SK-N-SH treated with all-trans-retinoic acid at 6 μM for 48 hours (cell line): ENCODE data around the gene C12orf75.

Source experiments
- BACH2 ChIP-seq: fragments of 250-450 bp; sonication (Bioruptor Pico); IDR thresholded peaks from 2 replicates; pipeline ENCODE4 v1.9.0; 2021; ENCODE audit warnings: mild to moderate bottlenecking, borderline replicate concordance
- CREB5 ChIP-seq: fragments of 250-450 bp; sonication (Bioruptor Pico); IDR thresholded peaks from 2 replicates; pipeline ENCODE4 v1.5.1; 2020; ENCODE audit warnings: low read depth, mild to moderate bottlenecking, moderate library complexity
- ESRRG ChIP-seq: fragments of 250-450 bp; sonication (Bioruptor Pico); IDR thresholded peaks from 2 replicates; pipeline ENCODE4 v1.6.1; 2021; ENCODE audit warnings: mild to moderate bottlenecking
- GLIS3 ChIP-seq: fragments of 250-450 bp; sonication (Bioruptor Pico); IDR thresholded peaks from 2 replicates; pipeline ENCODE4 v1.5.0; 2020; ENCODE audit warnings: mild to moderate bottlenecking, moderate library complexity
- ISL1 ChIP-seq: fragments of 250-450 bp; sonication (Bioruptor Pico); IDR thresholded peaks from 2 replicates; pipeline ENCODE4 v2.1.2; 2022; ENCODE audit warnings: mild to moderate bottlenecking, moderate library complexity
- PATZ1 ChIP-seq: fragments of 250-450 bp; sonication (Bioruptor Pico); IDR thresholded peaks from 2 replicates; pipeline ENCODE4 v1.8.0; 2020; ENCODE audit warnings: mild to moderate bottlenecking, moderate library complexity, borderline replicate concordance
- PPARA ChIP-seq: fragments of 250-450 bp; sonication (Bioruptor Pico); IDR thresholded peaks from 2 replicates; pipeline ENCODE4 v1.5.0; 2020; ENCODE audit warnings: mild to moderate bottlenecking, borderline replicate concordance
- RARB ChIP-seq: fragments of 250-450 bp; sonication (Bioruptor Pico); IDR thresholded peaks from 2 replicates; pipeline ENCODE4 v1.8.0; 2021; ENCODE audit warnings: mild to moderate bottlenecking, moderate library complexity
- ZC3H10 ChIP-seq: fragments of 250-450 bp; sonication (Bioruptor Pico); IDR thresholded peaks from 2 replicates; pipeline ENCODE4 v1.5.1; 2021; ENCODE audit warnings: mild to moderate bottlenecking, moderate library complexity
- ZFP3 ChIP-seq: fragments of 250-450 bp; sonication (Bioruptor Pico); IDR thresholded peaks from 2 replicates; pipeline ENCODE4 v1.5.0; 2020; ENCODE audit warnings: mild to moderate bottlenecking, moderate library complexity
- ZNF70 ChIP-seq: fragments of 450-650 bp; formaldehyde crosslinking; IDR thresholded peaks from 2 replicates; pipeline ENCODE4 v1.5.0; 2020; ENCODE audit warnings: mild to moderate bottlenecking, moderate library complexity
- ZNF8 ChIP-seq: fragments of 450-650 bp; formaldehyde crosslinking; IDR thresholded peaks from 2 replicates; pipeline ENCODE4 v1.5.0; 2020; ENCODE audit warnings: mild to moderate bottlenecking, moderate library complexity
- TF ChIP-seq, protein P1 (sequence below): fragments of 250-450 bp; sonication (Bioruptor Pico); IDR thresholded peaks from 2 replicates; pipeline ENCODE4 v1.5.1; 2021; ENCODE audit warnings: mild to moderate bottlenecking, moderate library complexity
- TF ChIP-seq, protein P2 (sequence below): fragments of 250-450 bp; sonication (Bioruptor Pico); IDR thresholded peaks from 2 replicates; pipeline ENCODE4 v1.5.0; 2020; ENCODE audit warnings: mild to moderate bottlenecking, moderate library complexity

DNA sequence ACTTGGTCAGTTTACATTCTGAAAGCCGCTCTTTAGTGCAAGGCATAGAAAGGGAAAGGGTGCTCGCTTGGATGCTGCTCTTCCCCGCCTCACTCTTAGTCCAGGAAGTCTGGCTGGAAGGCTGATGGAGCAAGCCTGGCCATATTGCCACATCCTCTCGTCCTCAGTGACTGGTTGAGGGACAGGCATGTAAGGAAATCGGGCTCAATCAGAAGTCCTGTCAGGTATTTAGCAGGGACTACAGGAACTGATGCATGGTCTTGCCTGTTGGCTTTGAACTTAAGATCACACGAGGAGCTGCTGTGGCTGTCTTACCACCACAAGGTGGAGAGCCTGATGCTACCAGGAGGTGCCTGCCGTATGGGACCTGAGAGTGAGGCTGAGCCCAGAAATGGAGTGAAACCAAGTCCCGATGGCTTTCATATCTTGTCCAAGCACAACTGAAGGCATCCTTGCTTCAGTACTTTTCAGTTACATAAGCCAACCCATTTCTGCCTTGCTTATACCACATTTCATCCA lies 10.7 kb upstream of the C12orf75 start:
- TF ChIP-seq RARB, result no peak
- TF ChIP-seq PATZ1 (CRISPR knock-in tag), result no peak
- no peak for TF ChIP-seq ZNF70 (CRISPR knock-in tag)
- no peak for TF ChIP-seq ISL1 (CRISPR knock-in tag)
- TF ChIP-seq ZC3H10, result no peak
- TF ChIP-seq, protein P1, sequence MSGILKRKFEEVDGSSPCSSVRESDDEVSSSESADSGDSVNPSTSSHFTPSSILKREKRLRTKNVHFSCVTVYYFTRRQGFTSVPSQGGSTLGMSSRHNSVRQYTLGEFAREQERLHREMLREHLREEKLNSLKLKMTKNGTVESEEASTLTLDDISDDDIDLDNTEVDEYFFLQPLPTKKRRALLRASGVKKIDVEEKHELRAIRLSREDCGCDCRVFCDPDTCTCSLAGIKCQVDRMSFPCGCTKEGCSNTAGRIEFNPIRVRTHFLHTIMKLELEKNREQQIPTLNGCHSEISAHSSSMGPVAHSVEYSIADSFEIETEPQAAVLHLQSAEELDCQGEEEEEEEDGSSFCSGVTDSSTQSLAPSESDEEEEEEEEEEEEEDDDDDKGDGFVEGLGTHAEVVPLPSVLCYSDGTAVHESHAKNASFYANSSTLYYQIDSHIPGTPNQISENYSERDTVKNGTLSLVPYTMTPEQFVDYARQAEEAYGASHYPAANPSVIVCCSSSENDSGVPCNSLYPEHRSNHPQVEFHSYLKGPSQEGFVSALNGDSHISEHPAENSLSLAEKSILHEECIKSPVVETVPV (CRISPR knock-in tag), result no peak
- no peak for TF ChIP-seq GLIS3
- TF ChIP-seq, protein P2, sequence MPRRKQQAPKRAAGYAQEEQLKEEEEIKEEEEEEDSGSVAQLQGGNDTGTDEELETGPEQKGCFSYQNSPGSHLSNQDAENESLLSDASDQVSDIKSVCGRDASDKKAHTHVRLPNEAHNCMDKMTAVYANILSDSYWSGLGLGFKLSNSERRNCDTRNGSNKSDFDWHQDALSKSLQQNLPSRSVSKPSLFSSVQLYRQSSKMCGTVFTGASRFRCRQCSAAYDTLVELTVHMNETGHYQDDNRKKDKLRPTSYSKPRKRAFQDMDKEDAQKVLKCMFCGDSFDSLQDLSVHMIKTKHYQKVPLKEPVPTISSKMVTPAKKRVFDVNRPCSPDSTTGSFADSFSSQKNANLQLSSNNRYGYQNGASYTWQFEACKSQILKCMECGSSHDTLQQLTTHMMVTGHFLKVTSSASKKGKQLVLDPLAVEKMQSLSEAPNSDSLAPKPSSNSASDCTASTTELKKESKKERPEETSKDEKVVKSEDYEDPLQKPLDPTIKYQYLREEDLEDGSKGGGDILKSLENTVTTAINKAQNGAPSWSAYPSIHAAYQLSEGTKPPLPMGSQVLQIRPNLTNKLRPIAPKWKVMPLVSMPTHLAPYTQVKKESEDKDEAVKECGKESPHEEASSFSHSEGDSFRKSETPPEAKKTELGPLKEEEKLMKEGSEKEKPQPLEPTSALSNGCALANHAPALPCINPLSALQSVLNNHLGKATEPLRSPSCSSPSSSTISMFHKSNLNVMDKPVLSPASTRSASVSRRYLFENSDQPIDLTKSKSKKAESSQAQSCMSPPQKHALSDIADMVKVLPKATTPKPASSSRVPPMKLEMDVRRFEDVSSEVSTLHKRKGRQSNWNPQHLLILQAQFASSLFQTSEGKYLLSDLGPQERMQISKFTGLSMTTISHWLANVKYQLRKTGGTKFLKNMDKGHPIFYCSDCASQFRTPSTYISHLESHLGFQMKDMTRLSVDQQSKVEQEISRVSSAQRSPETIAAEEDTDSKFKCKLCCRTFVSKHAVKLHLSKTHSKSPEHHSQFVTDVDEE (CRISPR knock-in tag), result no peak
- TF ChIP-seq ZFP3, result no peak
- TF ChIP-seq ESRRG (CRISPR knock-in tag), result no peak
- TF ChIP-seq CREB5 (CRISPR knock-in tag), result no peak
- TF ChIP-seq ZNF8 (CRISPR knock-in tag), result no peak
- TF ChIP-seq PPARA, result no peak
- no peak for TF ChIP-seq BACH2
